ENCODE results near the gene TMEM72. TPM values are rescaled to one million over a fixed set of nuclear protein-coding genes. Genes with fewer than 3 reads are reported as not detected.

TMEM72 gene
- total and polyA plus RNA-seq, 4 donors, result 0.33 to 8.0 (median 0.92) TPM

DNA sequence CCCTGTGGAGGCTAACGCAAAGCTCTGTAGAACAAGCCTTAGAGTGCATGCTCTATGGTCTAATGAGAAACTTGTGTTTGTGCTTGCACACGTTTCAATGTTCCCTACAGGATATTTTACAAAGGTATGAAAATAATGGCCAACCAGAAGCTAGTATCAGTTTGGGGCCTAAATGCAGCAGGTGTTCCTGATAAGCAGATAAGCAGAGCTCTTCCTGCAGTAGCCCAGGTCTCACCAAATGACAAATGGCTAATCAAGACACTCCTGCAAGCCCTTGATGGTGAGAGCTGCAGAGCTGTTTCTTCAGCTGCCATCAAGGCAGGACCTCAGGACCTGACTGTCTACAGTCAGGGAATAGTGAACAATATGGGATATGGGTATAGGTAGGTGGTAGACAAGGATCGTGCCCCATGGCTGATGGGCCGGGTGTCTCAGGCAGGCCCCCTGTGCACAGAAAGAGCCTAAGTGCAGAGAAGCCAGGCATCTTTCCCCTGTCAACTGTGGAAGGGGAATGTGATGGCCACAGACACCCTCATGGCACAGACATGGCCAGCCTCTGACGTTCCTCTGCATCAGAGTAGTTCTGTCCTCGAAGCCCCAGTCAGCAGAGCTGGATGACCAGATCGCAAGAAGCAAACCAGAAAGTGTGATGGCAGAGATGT, 25.3 kb downstream of the TMEM72 start:
- no peak for DNase-seq (ENCODE audit: low read depth in 4 of 6, low spot score in 6 of 6)
- H3K4me3 ChIP-seq (ENCODE audit: low read depth, low read length), result no peak overlapping the region
- H3K9me3 ChIP-seq (ENCODE audit: control insufficient read depth, insufficient read depth, low read length), result no peaks in the 10 kb centered on the region
- peak overlapping the region; percentile 90 for H3K27ac ChIP-seq (ENCODE audit: low read depth, low read length)
- H3K4me1 ChIP-seq (ENCODE audit: control insufficient read depth, insufficient read depth, low read length), result peaks cover 44% of the 10 kb centered on the region
- H3K27me3 ChIP-seq (ENCODE audit: control insufficient read depth, insufficient read depth, low read length), result no peaks in the 10 kb centered on the region
- WGBS (ENCODE audit: insufficient coverage), result 92% methylated on average over 6 of the region's 7 CpGs
- no peaks in the 10 kb centered on the region for H3K36me3 ChIP-seq (ENCODE audit: control insufficient read depth, insufficient read depth, low read length)

- H3K4me3 ChIP-seq (ENCODE audit: low read depth, low read length), result no peak overlapping the region
- no peaks in the 10 kb centered on the region for H3K36me3 ChIP-seq (ENCODE audit: control insufficient read depth, insufficient read depth, low read length)
- peaks cover 41% of the 10 kb centered on the region for H3K4me1 ChIP-seq (ENCODE audit: control insufficient read depth, insufficient read depth, low read length)
- H3K27ac ChIP-seq (ENCODE audit: low read depth, low read length), result no peak overlapping the region
- no peaks in the 10 kb centered on the region for H3K27me3 ChIP-seq (ENCODE audit: control insufficient read depth, insufficient read depth, low read length)
- H3K9me3 ChIP-seq (ENCODE audit: control insufficient read depth, insufficient read depth, low read length), result no peaks in the 10 kb centered on the region
- 90% methylated on average over 6 of the region's 9 CpGs for WGBS (ENCODE audit: insufficient coverage)
- DNase-seq (ENCODE audit: low read depth in 4 of 6, low spot score in 6 of 6), result no peak
These were observed 26.3 kb downstream of the TMEM72 start for GRCh38 chr10:44937196-44938005.

DNA sequence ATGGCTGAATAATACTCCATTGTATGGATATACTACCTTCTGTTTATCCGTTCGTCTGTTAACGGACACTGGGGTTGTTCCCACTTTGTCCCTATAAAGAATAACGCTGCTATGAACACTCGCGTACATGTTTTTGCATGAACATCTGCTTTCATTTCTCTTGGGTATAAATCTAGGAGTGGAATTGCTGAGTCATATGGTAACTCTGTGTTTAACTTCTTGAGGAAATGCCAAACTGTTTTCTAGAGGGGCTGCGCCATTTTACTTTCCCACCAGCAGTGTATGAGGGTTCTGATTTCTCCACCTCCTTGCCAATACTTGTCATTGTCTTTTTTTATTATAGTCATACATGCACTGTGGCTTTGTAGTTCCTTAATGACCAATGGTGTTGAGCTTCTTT, 27.8 kb downstream of the TMEM72 start:
- H3K4me1 ChIP-seq (ENCODE audit: control insufficient read depth, insufficient read depth, low read length), result peaks cover 26% of the 10 kb centered on the region
- H3K4me3 ChIP-seq (ENCODE audit: low read depth, low read length), result no peak overlapping the region
- H3K27ac ChIP-seq (ENCODE audit: low read depth, low read length), result no peak overlapping the region
- DNase-seq (ENCODE audit: low read depth in 4 of 6, low spot score in 6 of 6), result no peak
- H3K36me3 ChIP-seq (ENCODE audit: control insufficient read depth, insufficient read depth, low read length), result no peaks in the 10 kb centered on the region
- WGBS (ENCODE audit: insufficient coverage), result no CpG with 5 or more reads among the region's 7 CpGs
- H3K9me3 ChIP-seq (ENCODE audit: control insufficient read depth, insufficient read depth, low read length), result no peaks in the 10 kb centered on the region
- H3K27me3 ChIP-seq (ENCODE audit: control insufficient read depth, insufficient read depth, low read length), result no peaks in the 10 kb centered on the region

- DNase-seq (ENCODE audit: low read depth in 4 of 6, low spot score in 6 of 6), result no peak
- Histone ChIP-seq H3K27ac (ENCODE audit: low read depth, low read length) (no peak overlapping the region), H3K4me1 (ENCODE audit: control insufficient read depth, insufficient read depth, low read length) (peaks cover 20% of the 10 kb centered on the region), H3K9me3 (ENCODE audit: control insufficient read depth, insufficient read depth, low read length) (peaks cover 2% of the 10 kb centered on the region), H3K36me3 (ENCODE audit: control insufficient read depth, insufficient read depth, low read length) (no peaks in the 10 kb centered on the region), H3K27me3 (ENCODE audit: control insufficient read depth, insufficient read depth, low read length) (no peaks in the 10 kb centered on the region), H3K4me3 (ENCODE audit: low read depth, low read length) (no peak overlapping the region)
- no CpG with 5 or more reads among the region's 7 CpGs for WGBS (ENCODE audit: insufficient coverage)
These were observed 28.7 kb downstream of the TMEM72 start for GRCh38 chr10:44939691-44940401.

DNA sequence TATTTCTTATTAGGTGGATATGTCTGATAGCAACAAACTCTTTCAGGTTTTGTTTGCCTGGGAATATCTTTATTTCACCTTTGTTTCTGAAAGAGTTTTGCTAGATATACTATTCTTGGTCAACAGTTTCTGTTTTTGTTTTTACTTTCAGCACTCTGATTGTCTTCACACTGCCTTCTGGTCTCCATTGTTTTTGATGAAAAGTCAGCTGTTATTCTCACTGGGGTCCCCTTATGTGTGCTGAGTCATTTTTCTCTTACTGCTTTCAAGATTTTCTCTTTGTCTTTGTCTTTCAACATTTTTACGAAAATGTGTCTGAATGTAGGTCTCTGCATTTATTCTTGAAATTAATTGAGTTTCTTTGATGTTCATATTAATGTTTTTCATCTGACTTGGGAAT, 33.2 kb downstream of the TMEM72 start:
- Histone ChIP-seq H3K4me3 (ENCODE audit: low read depth, low read length) (no peak overlapping the region), H3K36me3 (ENCODE audit: control insufficient read depth, insufficient read depth, low read length) (no peaks in the 10 kb centered on the region), H3K4me1 (ENCODE audit: control insufficient read depth, insufficient read depth, low read length) (no peaks in the 10 kb centered on the region), H3K27ac (ENCODE audit: low read depth, low read length) (no peak overlapping the region), H3K9me3 (ENCODE audit: control insufficient read depth, insufficient read depth, low read length) (peaks cover 2% of the 10 kb centered on the region), H3K27me3 (ENCODE audit: control insufficient read depth, insufficient read depth, low read length) (no peaks in the 10 kb centered on the region)
- no peak for DNase-seq (ENCODE audit: low read depth in 4 of 6, low spot score in 6 of 6)
- no CpG with 5 or more reads among the region's 1 CpG for WGBS (ENCODE audit: insufficient coverage)

- DNase-seq (ENCODE audit: low read depth in 4 of 6, low spot score in 6 of 6), result no peak
- H3K9me3 ChIP-seq (ENCODE audit: control insufficient read depth, insufficient read depth, low read length), result peaks cover 2% of the 10 kb centered on the region
- H3K36me3 ChIP-seq (ENCODE audit: control insufficient read depth, insufficient read depth, low read length), result no peaks in the 10 kb centered on the region
- no peak overlapping the region for H3K27ac ChIP-seq (ENCODE audit: low read depth, low read length)
- H3K4me1 ChIP-seq (ENCODE audit: control insufficient read depth, insufficient read depth, low read length), result peaks cover 10% of the 10 kb centered on the region
- no peaks in the 10 kb centered on the region for H3K27me3 ChIP-seq (ENCODE audit: control insufficient read depth, insufficient read depth, low read length)
- 57% methylated on average over 2 of the region's 2 CpGs for WGBS (ENCODE audit: insufficient coverage)
- no peak overlapping the region for H3K4me3 ChIP-seq (ENCODE audit: low read depth, low read length)
These were observed 35.1 kb downstream of the TMEM72 start for GRCh38 chr10:44946205-44946604.

GRCh38 chr10:44947371-44948152, 36.4 kb downstream of the TMEM72 start:
- no peaks in the 10 kb centered on the region for H3K27me3 ChIP-seq (ENCODE audit: control insufficient read depth, insufficient read depth, low read length)
- H3K36me3 ChIP-seq (ENCODE audit: control insufficient read depth, insufficient read depth, low read length), result no peaks in the 10 kb centered on the region
- 73% methylated on average over 6 of the region's 6 CpGs for WGBS (ENCODE audit: insufficient coverage)
- peaks cover 2% of the 10 kb centered on the region for H3K9me3 ChIP-seq (ENCODE audit: control insufficient read depth, insufficient read depth, low read length)
- no peak overlapping the region for H3K27ac ChIP-seq (ENCODE audit: low read depth, low read length)
- peaks cover 10% of the 10 kb centered on the region for H3K4me1 ChIP-seq (ENCODE audit: control insufficient read depth, insufficient read depth, low read length)
- DNase-seq (ENCODE audit: low read depth in 4 of 6, low spot score in 6 of 6), result no peak
- H3K4me3 ChIP-seq (ENCODE audit: low read depth, low read length), result no peak overlapping the region

- H3K4me1 ChIP-seq (ENCODE audit: control insufficient read depth, insufficient read depth, low read length), result peaks cover 10% of the 10 kb centered on the region
- no peak overlapping the region for H3K27ac ChIP-seq (ENCODE audit: low read depth, low read length)
- no CpG with 5 or more reads among the region's 1 CpG for WGBS (ENCODE audit: insufficient coverage)
- no peaks in the 10 kb centered on the region for H3K36me3 ChIP-seq (ENCODE audit: control insufficient read depth, insufficient read depth, low read length)
- no peak for DNase-seq (ENCODE audit: low read depth in 4 of 6, low spot score in 6 of 6)
- peaks cover 2% of the 10 kb centered on the region for H3K9me3 ChIP-seq (ENCODE audit: control insufficient read depth, insufficient read depth, low read length)
- no peak overlapping the region for H3K4me3 ChIP-seq (ENCODE audit: low read depth, low read length)
- no peaks in the 10 kb centered on the region for H3K27me3 ChIP-seq (ENCODE audit: control insufficient read depth, insufficient read depth, low read length)
These were observed 37.5 kb downstream of the TMEM72 start for GRCh38 chr10:44948642-44949041.

GRCh38 chr10:44949127-44949802, 38.1 kb downstream of the TMEM72 start:
- H3K36me3 ChIP-seq (ENCODE audit: control insufficient read depth, insufficient read depth, low read length), result no peaks in the 10 kb centered on the region
- H3K9me3 ChIP-seq (ENCODE audit: control insufficient read depth, insufficient read depth, low read length), result peaks cover under 1% of the 10 kb centered on the region
- no peak for DNase-seq (ENCODE audit: low read depth in 4 of 6, low spot score in 6 of 6)
- peaks cover 10% of the 10 kb centered on the region for H3K4me1 ChIP-seq (ENCODE audit: control insufficient read depth, insufficient read depth, low read length)
- no peak overlapping the region for H3K4me3 ChIP-seq (ENCODE audit: low read depth, low read length)
- WGBS (ENCODE audit: insufficient coverage), result 76% methylated on average over 3 of the region's 5 CpGs
- H3K27ac ChIP-seq (ENCODE audit: low read depth, low read length), result no peak overlapping the region
- H3K27me3 ChIP-seq (ENCODE audit: control insufficient read depth, insufficient read depth, low read length), result no peaks in the 10 kb centered on the region
